ENCODE data around the gene CDKAL1.

DNA sequence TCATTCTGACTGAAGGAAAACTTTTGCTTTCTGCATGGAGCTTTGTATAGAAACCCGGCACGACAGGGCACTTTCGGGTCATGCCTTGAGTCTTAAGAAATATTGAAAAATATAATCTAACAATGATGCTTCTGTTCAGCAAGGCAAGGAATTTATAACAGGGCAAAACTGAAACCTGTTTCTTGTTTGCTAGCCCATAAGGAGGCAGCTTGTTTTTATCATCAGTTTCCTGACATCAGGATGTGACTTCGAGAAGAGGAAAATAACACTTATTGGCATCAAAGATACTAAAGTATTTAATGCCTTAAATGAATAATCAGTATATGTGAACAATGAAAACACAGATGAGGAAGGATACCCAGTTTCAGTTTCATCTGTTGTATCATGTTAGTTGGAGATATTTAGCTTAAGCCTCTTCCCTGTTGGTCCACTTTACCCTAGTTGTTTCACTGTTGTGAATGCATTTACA, 146.5 kb downstream of the CDKAL1 start:
- TF ChIP-seq, protein P1, sequence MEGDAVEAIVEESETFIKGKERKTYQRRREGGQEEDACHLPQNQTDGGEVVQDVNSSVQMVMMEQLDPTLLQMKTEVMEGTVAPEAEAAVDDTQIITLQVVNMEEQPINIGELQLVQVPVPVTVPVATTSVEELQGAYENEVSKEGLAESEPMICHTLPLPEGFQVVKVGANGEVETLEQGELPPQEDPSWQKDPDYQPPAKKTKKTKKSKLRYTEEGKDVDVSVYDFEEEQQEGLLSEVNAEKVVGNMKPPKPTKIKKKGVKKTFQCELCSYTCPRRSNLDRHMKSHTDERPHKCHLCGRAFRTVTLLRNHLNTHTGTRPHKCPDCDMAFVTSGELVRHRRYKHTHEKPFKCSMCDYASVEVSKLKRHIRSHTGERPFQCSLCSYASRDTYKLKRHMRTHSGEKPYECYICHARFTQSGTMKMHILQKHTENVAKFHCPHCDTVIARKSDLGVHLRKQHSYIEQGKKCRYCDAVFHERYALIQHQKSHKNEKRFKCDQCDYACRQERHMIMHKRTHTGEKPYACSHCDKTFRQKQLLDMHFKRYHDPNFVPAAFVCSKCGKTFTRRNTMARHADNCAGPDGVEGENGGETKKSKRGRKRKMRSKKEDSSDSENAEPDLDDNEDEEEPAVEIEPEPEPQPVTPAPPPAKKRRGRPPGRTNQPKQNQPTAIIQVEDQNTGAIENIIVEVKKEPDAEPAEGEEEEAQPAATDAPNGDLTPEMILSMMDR (IDR thresholded peaks at IDR 0.05; ENCODE audit: low read depth, low read length, missing input control), result no peak
- TF ChIP-seq RAD21 (IDR thresholded peaks at IDR 0.05), result no peak

Data from liver (tissue), 3 donors.